HL-60/S4 treated with retinoic acid at 250 ng/mL for 4 days and 3 days (cell line): Measurements from ENCODE around the gene DYNAP.

Experiments
- in situ Hi-C: fragments of 300-500 bp; cut with MboI; formaldehyde crosslinking; loops from 2 replicates; pipeline ENCODE4 v1.7.0; 2022; ENCODE audit warnings: low sequenced_read_pairs

Gene DYNAP

GRCh38 chr18:54630963-54631362 lies 39.9 kb downstream of the DYNAP start:
- in situ Hi-C loops, result no loop called here

- in situ Hi-C loops, result no loop called here
Measured at GRCh38 chr18:54636217-54636616, 45.2 kb downstream of the DYNAP start.

- in situ Hi-C loops, result no loop called here
Measured at GRCh38 chr18:54641734-54642133, 50.7 kb downstream of the DYNAP start.

- in situ Hi-C loops, result no loop called here
Measured at GRCh38 chr18:54647176-54647575, 56.1 kb downstream of the DYNAP start.
